Measurements from ENCODE around the gene ID1.

The ID1 gene

DNA sequence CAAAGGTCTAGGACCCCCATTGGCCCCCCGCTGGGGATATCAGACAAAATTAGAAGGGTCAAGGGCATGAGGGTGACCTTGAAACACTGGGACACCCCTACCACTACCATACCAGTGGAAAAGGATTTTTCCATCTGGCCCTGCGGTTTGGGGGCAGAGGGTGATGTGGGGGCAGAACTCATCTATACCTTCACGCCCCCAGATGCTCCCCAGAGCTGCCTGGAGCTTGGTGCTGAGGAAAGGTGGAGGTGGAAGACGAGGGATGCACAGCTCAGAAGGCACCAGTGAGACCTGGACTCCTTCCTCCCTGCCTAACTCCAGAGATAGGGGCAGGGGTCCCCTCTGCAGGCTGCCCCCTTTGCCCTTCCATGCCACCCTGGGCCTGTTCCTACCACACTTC, 33.7 kb downstream of the ID1 start:
- Histone ChIP-seq H3K27ac (ENCODE audit: low read depth, low read length) (no peak overlapping the region), H3K4ac (ENCODE audit: low read depth, low read length) (no peak overlapping the region), H3K56ac (ENCODE audit: low read length) (no peak overlapping the region), H2BK120ac (ENCODE audit: low read depth, low read length) (no peak overlapping the region), H3K4me1 (ENCODE audit: control insufficient read depth, low read depth, low read length) (no peaks in the 10 kb centered on the region), H3K4me3 (ENCODE audit: low read length) (no peak overlapping the region), H3K18ac (ENCODE audit: low read length) (no peak overlapping the region), H3K27me3 (ENCODE audit: insufficient read depth, low read length, poor library complexity) (no peaks in the 10 kb centered on the region), H3K79me1 (ENCODE audit: low read length) (no peaks in the 10 kb centered on the region), H3K36me3 (ENCODE audit: control insufficient read depth, insufficient read depth, low read length) (no peaks in the 10 kb centered on the region), H3K4me2 (ENCODE audit: low read length) (no peak overlapping the region), H2BK15ac (replicated peaks; ENCODE audit: low read depth) (no peak overlapping the region), H4K8ac (ENCODE audit: low read depth, low read length) (no peak overlapping the region), H4K5ac (ENCODE audit: low read length) (no peak overlapping the region), H3K79me2 (ENCODE audit: control insufficient read depth, insufficient read depth, low read length) (no peaks in the 10 kb centered on the region), H3K9ac (ENCODE audit: low read length) (no peak overlapping the region), H2AK5ac (ENCODE audit: low read length) (no peak overlapping the region), H2BK5ac (ENCODE audit: low read length) (no peak overlapping the region), H3K23ac (ENCODE audit: low read length) (no peak overlapping the region)
- no peak for DNase-seq
- WGBS (ENCODE audit: extremely low coverage, insufficient coverage, low lambda C conversion rate) = no CpG with 5 or more reads among the region's 4 CpGs

DNA sequence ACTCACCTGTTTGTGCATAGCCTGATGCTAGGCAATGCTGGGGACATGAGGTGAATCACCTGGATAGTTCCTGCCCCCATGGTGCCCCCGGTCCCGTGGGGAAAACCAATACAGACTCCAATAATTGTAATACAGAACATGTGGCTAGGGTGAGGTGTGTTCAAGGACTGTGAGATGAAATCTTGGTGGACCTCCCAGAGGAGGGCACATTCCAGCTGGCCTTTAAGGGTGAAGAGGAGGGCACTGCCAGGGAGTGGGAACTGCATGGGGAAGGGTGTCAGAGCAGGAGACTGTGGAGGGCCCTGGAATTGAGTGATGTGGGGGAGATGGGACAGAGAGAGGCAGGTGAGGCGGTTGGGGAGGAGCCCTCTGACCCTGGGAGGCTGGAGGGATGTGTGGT, 35.2 kb downstream of the ID1 start:
- H4K5ac ChIP-seq (ENCODE audit: low read length) = no peak overlapping the region
- H3K36me3 ChIP-seq (ENCODE audit: control insufficient read depth, insufficient read depth, low read length) = no peaks in the 10 kb centered on the region
- no peak overlapping the region for H3K4me2 ChIP-seq (ENCODE audit: low read length)
- H2AK5ac ChIP-seq (ENCODE audit: low read length) = no peak overlapping the region
- H3K27ac ChIP-seq (ENCODE audit: low read depth, low read length) = no peak overlapping the region
- H2BK5ac ChIP-seq (ENCODE audit: low read length) = no peak overlapping the region
- no peaks in the 10 kb centered on the region for H3K79me2 ChIP-seq (ENCODE audit: control insufficient read depth, insufficient read depth, low read length)
- no peak overlapping the region for H3K56ac ChIP-seq (ENCODE audit: low read length)
- DNase-seq = no peak
- no peak overlapping the region for H3K9ac ChIP-seq (ENCODE audit: low read length)
- H2BK15ac ChIP-seq (replicated peaks; ENCODE audit: low read depth) = no peak overlapping the region
- no peaks in the 10 kb centered on the region for H3K27me3 ChIP-seq (ENCODE audit: insufficient read depth, low read length, poor library complexity)
- no peak overlapping the region for H3K18ac ChIP-seq (ENCODE audit: low read length)
- no peak overlapping the region for H4K8ac ChIP-seq (ENCODE audit: low read depth, low read length)
- no peaks in the 10 kb centered on the region for H3K4me1 ChIP-seq (ENCODE audit: control insufficient read depth, low read depth, low read length)
- WGBS (ENCODE audit: extremely low coverage, insufficient coverage, low lambda C conversion rate) = no CpG with 5 or more reads among the region's 3 CpGs
- H3K4ac ChIP-seq (ENCODE audit: low read depth, low read length) = no peak overlapping the region
- H3K4me3 ChIP-seq (ENCODE audit: low read length) = no peak overlapping the region
- no peak overlapping the region for H2BK120ac ChIP-seq (ENCODE audit: low read depth, low read length)
- no peaks in the 10 kb centered on the region for H3K79me1 ChIP-seq (ENCODE audit: low read length)
- no peak overlapping the region for H3K23ac ChIP-seq (ENCODE audit: low read length)

DNA sequence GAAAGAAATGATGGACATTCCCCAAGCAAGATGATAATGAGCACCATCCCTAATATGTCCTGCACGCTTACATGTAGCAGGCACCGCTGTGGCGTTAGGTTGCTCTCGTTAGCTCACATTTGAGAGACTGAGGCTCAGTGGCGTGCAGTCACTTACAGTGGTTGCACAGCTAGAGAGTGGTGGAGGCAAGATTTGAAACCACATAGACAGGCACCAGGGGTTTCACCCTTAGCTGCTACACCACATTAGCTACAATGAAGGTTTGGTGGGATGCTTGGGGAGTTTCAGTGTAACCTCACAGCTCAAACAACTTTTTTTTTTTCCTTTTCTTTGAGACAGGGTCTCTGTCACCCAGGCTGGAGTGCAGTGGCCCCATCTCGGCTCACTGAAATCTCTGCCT, 36.3 kb downstream of the ID1 start:
- H3K36me3 ChIP-seq (ENCODE audit: control insufficient read depth, insufficient read depth, low read length) = no peaks in the 10 kb centered on the region
- no peak overlapping the region for H3K18ac ChIP-seq (ENCODE audit: low read length)
- WGBS (ENCODE audit: extremely low coverage, insufficient coverage, low lambda C conversion rate) = no CpG with 5 or more reads among the region's 6 CpGs
- no peak overlapping the region for H3K23ac ChIP-seq (ENCODE audit: low read length)
- no peaks in the 10 kb centered on the region for H3K79me2 ChIP-seq (ENCODE audit: control insufficient read depth, insufficient read depth, low read length)
- no peak overlapping the region for H4K8ac ChIP-seq (ENCODE audit: low read depth, low read length)
- DNase-seq = no peak
- H3K4me2 ChIP-seq (ENCODE audit: low read length) = no peak overlapping the region
- no peak overlapping the region for H2BK120ac ChIP-seq (ENCODE audit: low read depth, low read length)
- no peak overlapping the region for H3K56ac ChIP-seq (ENCODE audit: low read length)
- H3K27me3 ChIP-seq (ENCODE audit: insufficient read depth, low read length, poor library complexity) = no peaks in the 10 kb centered on the region
- H3K27ac ChIP-seq (ENCODE audit: low read depth, low read length) = no peak overlapping the region
- no peak overlapping the region for H2BK15ac ChIP-seq (replicated peaks; ENCODE audit: low read depth)
- H2BK5ac ChIP-seq (ENCODE audit: low read length) = no peak overlapping the region
- H3K4me3 ChIP-seq (ENCODE audit: low read length) = no peak overlapping the region
- H3K4me1 ChIP-seq (ENCODE audit: control insufficient read depth, low read depth, low read length) = no peaks in the 10 kb centered on the region
- no peak overlapping the region for H3K4ac ChIP-seq (ENCODE audit: low read depth, low read length)
- no peaks in the 10 kb centered on the region for H3K79me1 ChIP-seq (ENCODE audit: low read length)
- no peak overlapping the region for H4K5ac ChIP-seq (ENCODE audit: low read length)
- no peak overlapping the region for H3K9ac ChIP-seq (ENCODE audit: low read length)
- H2AK5ac ChIP-seq (ENCODE audit: low read length) = no peak overlapping the region

DNA sequence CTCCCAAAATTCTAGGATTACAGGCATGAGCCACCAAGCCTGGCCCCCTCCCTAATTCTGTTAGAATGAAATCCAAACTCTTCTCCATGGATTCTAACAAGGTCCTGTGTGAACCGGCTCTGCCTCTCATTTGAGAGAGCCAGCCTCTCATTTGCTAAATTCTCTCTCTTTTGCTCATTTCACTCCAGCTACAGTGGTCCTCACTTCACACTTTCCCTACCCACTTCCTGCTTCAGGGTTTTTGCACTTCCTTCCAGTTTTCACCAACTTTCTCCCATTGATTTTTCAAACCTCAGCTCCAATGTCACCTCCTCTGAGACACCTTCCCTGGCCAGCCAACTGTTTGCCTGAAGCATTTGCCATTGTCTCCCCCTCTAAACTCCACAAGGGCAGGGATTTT, 37.7 kb downstream of the ID1 start:
- H3K4me1 ChIP-seq (ENCODE audit: control insufficient read depth, low read depth, low read length) = no peaks in the 10 kb centered on the region
- no peaks in the 10 kb centered on the region for H3K36me3 ChIP-seq (ENCODE audit: control insufficient read depth, insufficient read depth, low read length)
- H4K5ac ChIP-seq (ENCODE audit: low read length) = no peak overlapping the region
- H3K23ac ChIP-seq (ENCODE audit: low read length) = no peak overlapping the region
- no peak overlapping the region for H2BK120ac ChIP-seq (ENCODE audit: low read depth, low read length)
- no peak overlapping the region for H2BK5ac ChIP-seq (ENCODE audit: low read length)
- H3K9ac ChIP-seq (ENCODE audit: low read length) = no peak overlapping the region
- H4K8ac ChIP-seq (ENCODE audit: low read depth, low read length) = no peak overlapping the region
- no peak for DNase-seq
- no CpG with 5 or more reads among the region's 1 CpG for WGBS (ENCODE audit: extremely low coverage, insufficient coverage, low lambda C conversion rate)
- H2AK5ac ChIP-seq (ENCODE audit: low read length) = no peak overlapping the region
- no peak overlapping the region for H3K4me3 ChIP-seq (ENCODE audit: low read length)
- no peak overlapping the region for H3K18ac ChIP-seq (ENCODE audit: low read length)
- H3K27ac ChIP-seq (ENCODE audit: low read depth, low read length) = no peak overlapping the region
- H2BK15ac ChIP-seq (replicated peaks; ENCODE audit: low read depth) = no peak overlapping the region
- no peak overlapping the region for H3K56ac ChIP-seq (ENCODE audit: low read length)
- H3K79me2 ChIP-seq (ENCODE audit: control insufficient read depth, insufficient read depth, low read length) = no peaks in the 10 kb centered on the region
- H3K4me2 ChIP-seq (ENCODE audit: low read length) = no peak overlapping the region
- no peaks in the 10 kb centered on the region for H3K79me1 ChIP-seq (ENCODE audit: low read length)
- H3K27me3 ChIP-seq (ENCODE audit: insufficient read depth, low read length, poor library complexity) = no peaks in the 10 kb centered on the region
- no peak overlapping the region for H3K4ac ChIP-seq (ENCODE audit: low read depth, low read length)

DNA sequence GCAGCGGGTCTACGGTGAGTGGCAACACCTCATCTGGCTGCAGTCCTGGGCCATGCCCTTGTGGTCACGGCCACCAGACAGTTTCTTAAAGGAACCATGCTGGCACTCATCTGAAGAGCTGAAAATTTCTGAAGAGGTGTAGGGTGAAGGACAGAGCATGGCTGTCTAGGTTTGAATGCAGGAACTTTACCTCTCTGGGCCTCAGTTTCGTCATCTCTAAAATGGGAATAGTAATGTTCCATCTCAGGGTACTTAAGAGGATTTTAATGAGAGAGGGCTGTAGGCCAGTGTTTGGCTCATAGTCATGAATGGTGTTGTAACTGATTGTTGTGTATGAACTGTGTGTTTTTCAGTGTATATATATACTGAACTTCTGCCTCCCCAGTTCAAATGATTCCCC, 38.4 kb downstream of the ID1 start:
- no peak overlapping the region for H4K8ac ChIP-seq (ENCODE audit: low read depth, low read length)
- no peak for DNase-seq
- no peaks in the 10 kb centered on the region for H3K36me3 ChIP-seq (ENCODE audit: control insufficient read depth, insufficient read depth, low read length)
- H2BK15ac ChIP-seq (replicated peaks; ENCODE audit: low read depth) = no peak overlapping the region
- no peak overlapping the region for H3K56ac ChIP-seq (ENCODE audit: low read length)
- no peak overlapping the region for H4K5ac ChIP-seq (ENCODE audit: low read length)
- H2BK120ac ChIP-seq (ENCODE audit: low read depth, low read length) = no peak overlapping the region
- no peak overlapping the region for H3K4ac ChIP-seq (ENCODE audit: low read depth, low read length)
- H3K4me2 ChIP-seq (ENCODE audit: low read length) = no peak overlapping the region
- no peaks in the 10 kb centered on the region for H3K4me1 ChIP-seq (ENCODE audit: control insufficient read depth, low read depth, low read length)
- WGBS (ENCODE audit: extremely low coverage, insufficient coverage, low lambda C conversion rate) = no CpG with 5 or more reads among the region's 4 CpGs
- no peaks in the 10 kb centered on the region for H3K27me3 ChIP-seq (ENCODE audit: insufficient read depth, low read length, poor library complexity)
- no peaks in the 10 kb centered on the region for H3K79me2 ChIP-seq (ENCODE audit: control insufficient read depth, insufficient read depth, low read length)
- no peak overlapping the region for H3K23ac ChIP-seq (ENCODE audit: low read length)
- no peaks in the 10 kb centered on the region for H3K79me1 ChIP-seq (ENCODE audit: low read length)
- no peak overlapping the region for H3K27ac ChIP-seq (ENCODE audit: low read depth, low read length)
- H2BK5ac ChIP-seq (ENCODE audit: low read length) = no peak overlapping the region
- no peak overlapping the region for H3K18ac ChIP-seq (ENCODE audit: low read length)
- H2AK5ac ChIP-seq (ENCODE audit: low read length) = no peak overlapping the region
- H3K4me3 ChIP-seq (ENCODE audit: low read length) = no peak overlapping the region
- no peak overlapping the region for H3K9ac ChIP-seq (ENCODE audit: low read length)

DNA sequence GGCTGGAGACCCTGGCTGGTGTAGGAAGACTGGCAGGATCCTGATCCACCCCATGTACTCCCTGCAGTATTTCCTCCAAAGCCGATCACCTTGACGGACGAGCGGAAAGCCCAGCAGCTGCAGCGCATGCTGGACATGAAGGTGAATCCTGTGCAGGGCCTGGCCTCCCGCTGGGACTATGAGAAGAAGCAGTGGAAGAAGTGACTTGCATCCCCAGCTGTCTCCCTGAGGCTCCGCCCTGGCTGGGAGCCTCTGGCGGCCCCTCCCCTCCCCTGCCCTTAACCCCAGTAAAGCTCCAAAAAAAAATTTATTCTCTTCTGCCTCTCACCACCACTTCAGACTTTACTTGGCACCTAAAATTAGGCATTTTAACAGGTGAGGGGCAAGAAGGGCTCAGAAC, 39.6 kb downstream of the ID1 start:
- Histone ChIP-seq H3K9ac (ENCODE audit: low read length) (no peak overlapping the region), H3K4me3 (ENCODE audit: low read length) (no peak overlapping the region), H3K27me3 (ENCODE audit: insufficient read depth, low read length, poor library complexity) (no peaks in the 10 kb centered on the region), H3K56ac (ENCODE audit: low read length) (no peak overlapping the region), H2BK120ac (ENCODE audit: low read depth, low read length) (no peak overlapping the region), H2BK15ac (replicated peaks; ENCODE audit: low read depth) (no peak overlapping the region), H3K4me1 (ENCODE audit: control insufficient read depth, low read depth, low read length) (no peaks in the 10 kb centered on the region), H3K79me2 (ENCODE audit: control insufficient read depth, insufficient read depth, low read length) (no peaks in the 10 kb centered on the region), H2AK5ac (ENCODE audit: low read length) (no peak overlapping the region), H4K8ac (ENCODE audit: low read depth, low read length) (no peak overlapping the region), H4K5ac (ENCODE audit: low read length) (no peak overlapping the region), H3K27ac (ENCODE audit: low read depth, low read length) (no peak overlapping the region), H3K18ac (ENCODE audit: low read length) (no peak overlapping the region), H3K4ac (ENCODE audit: low read depth, low read length) (no peak overlapping the region), H2BK5ac (ENCODE audit: low read length) (no peak overlapping the region), H3K23ac (ENCODE audit: low read length) (no peak overlapping the region), H3K4me2 (ENCODE audit: low read length) (no peak overlapping the region), H3K36me3 (ENCODE audit: control insufficient read depth, insufficient read depth, low read length) (no peaks in the 10 kb centered on the region), H3K79me1 (ENCODE audit: low read length) (no peaks in the 10 kb centered on the region)
- WGBS (ENCODE audit: extremely low coverage, insufficient coverage, low lambda C conversion rate) = no CpG with 5 or more reads among the region's 8 CpGs
- DNase-seq = no peak

All from mesendoderm (in vitro differentiated cells).